ENCODE results near the gene SUMF1.
A peak's percentile ranks its signal among the peaks of the same experiment; 100 is the strongest.

The SUMF1 gene

GRCh38 chr3:4454142-4454541 is 12.9 kb downstream of the SUMF1 start:
- H3K4me3 ChIP-seq (ENCODE audit: low read depth, low read length) = no peak overlapping the region
- no peak overlapping the region for H2BK5ac ChIP-seq (ENCODE audit: low read depth, low read length, poor library complexity)
- H2AFZ ChIP-seq (ENCODE audit: insufficient read depth, low read length, poor library complexity) = no peak overlapping the region
- H2BK12ac ChIP-seq (ENCODE audit: low read length) = no peak overlapping the region
- no peak overlapping the region for H3K14ac ChIP-seq (ENCODE audit: low read length)
- no peak overlapping the region for H4K12ac ChIP-seq (ENCODE audit: low read depth, low read length)
- no peak overlapping the region for H3K9ac ChIP-seq (ENCODE audit: low read length)
- H2AK5ac ChIP-seq (ENCODE audit: low read length) = no peak overlapping the region
- H3K4ac ChIP-seq (ENCODE audit: low read depth, low read length) = no peak overlapping the region
- no peaks in the 10 kb centered on the region for H3K4me1 ChIP-seq (ENCODE audit: control insufficient read depth in 1 of 2, insufficient read depth in 2 of 2, low read length in 2 of 2)
- H3K18ac ChIP-seq (ENCODE audit: low read length) = no peak overlapping the region
- H3K79me1 ChIP-seq (ENCODE audit: low read length) = no peaks in the 10 kb centered on the region
- H3K36me3 ChIP-seq (ENCODE audit: control insufficient read depth in 1 of 2, insufficient read depth in 2 of 2, low read length in 2 of 2) = no peaks in the 10 kb centered on the region
- no peak overlapping the region for H4K91ac ChIP-seq (ENCODE audit: low read depth, low read length)
- no peak overlapping the region for H4K8ac ChIP-seq (ENCODE audit: low read depth, low read length)
- H3K27me3 ChIP-seq (ENCODE audit: insufficient read depth, low read length) = no peaks in the 10 kb centered on the region
- H2BK120ac ChIP-seq (ENCODE audit: insufficient read depth, low read length, poor library complexity) = no peak overlapping the region
- H3K4me2 ChIP-seq (ENCODE audit: low read length) = no peak overlapping the region
- no peak overlapping the region for H3K27ac ChIP-seq (ENCODE audit: low read depth, low read length)
- no peaks in the 10 kb centered on the region for H3K79me2 ChIP-seq (ENCODE audit: control insufficient read depth, insufficient read depth, low read length, poor library complexity)
- no peak for DNase-seq
- no peak overlapping the region for H3K23ac ChIP-seq (ENCODE audit: low read length)
- no peaks in the 10 kb centered on the region for H3K9me3 ChIP-seq (ENCODE audit: insufficient read depth, low read depth, low read length)

GRCh38 chr3:4449043-4449805 is 17.8 kb downstream of the SUMF1 start:
- Histone ChIP-seq H3K4me3 (ENCODE audit: low read depth, low read length) (no peak overlapping the region), H3K23ac (ENCODE audit: low read length) (no peak overlapping the region), H3K4ac (ENCODE audit: low read depth, low read length) (no peak overlapping the region), H2AK5ac (ENCODE audit: low read length) (no peak overlapping the region), H4K12ac (ENCODE audit: low read depth, low read length) (no peak overlapping the region), H3K18ac (ENCODE audit: low read length) (no peak overlapping the region), H2BK120ac (ENCODE audit: insufficient read depth, low read length, poor library complexity) (no peak overlapping the region), H3K4me2 (ENCODE audit: low read length) (no peak overlapping the region), H3K79me1 (ENCODE audit: low read length) (no peaks in the 10 kb centered on the region), H3K27me3 (ENCODE audit: insufficient read depth, low read length) (no peaks in the 10 kb centered on the region), H3K9ac (ENCODE audit: low read length) (no peak overlapping the region), H4K91ac (ENCODE audit: low read depth, low read length) (no peak overlapping the region), H2BK5ac (ENCODE audit: low read depth, low read length, poor library complexity) (no peak overlapping the region), H3K9me3 (ENCODE audit: insufficient read depth, low read depth, low read length) (no peaks in the 10 kb centered on the region), H3K36me3 (ENCODE audit: control insufficient read depth in 1 of 2, insufficient read depth in 2 of 2, low read length in 2 of 2) (no peaks in the 10 kb centered on the region), H2BK12ac (ENCODE audit: low read length) (no peak overlapping the region), H2AFZ (ENCODE audit: insufficient read depth, low read length, poor library complexity) (no peak overlapping the region), H4K8ac (ENCODE audit: low read depth, low read length) (no peak overlapping the region), H3K4me1 (ENCODE audit: control insufficient read depth in 1 of 2, insufficient read depth in 2 of 2, low read length in 2 of 2) (no peaks in the 10 kb centered on the region), H3K79me2 (ENCODE audit: control insufficient read depth, insufficient read depth, low read length, poor library complexity) (no peaks in the 10 kb centered on the region), H3K14ac (ENCODE audit: low read length) (no peak overlapping the region), H3K27ac (ENCODE audit: low read depth, low read length) (no peak overlapping the region)
- no CpG with 5 or more reads among the region's 5 CpGs for WGBS (ENCODE audit: extremely low coverage, insufficient coverage, insufficient read length)
- DNase-seq = no peak

GRCh38 chr3:4448187-4448586 is 18.9 kb downstream of the SUMF1 start:
- Histone ChIP-seq H3K36me3 (ENCODE audit: control insufficient read depth in 1 of 2, insufficient read depth in 2 of 2, low read length in 2 of 2) (no peaks in the 10 kb centered on the region), H3K4me1 (ENCODE audit: control insufficient read depth in 1 of 2, insufficient read depth in 2 of 2, low read length in 2 of 2) (no peaks in the 10 kb centered on the region), H3K4me3 (ENCODE audit: low read depth, low read length) (no peak overlapping the region), H3K9ac (ENCODE audit: low read length) (no peak overlapping the region), H3K4me2 (ENCODE audit: low read length) (no peak overlapping the region), H3K4ac (ENCODE audit: low read depth, low read length) (no peak overlapping the region), H3K79me1 (ENCODE audit: low read length) (no peaks in the 10 kb centered on the region), H4K12ac (ENCODE audit: low read depth, low read length) (no peak overlapping the region), H3K23ac (ENCODE audit: low read length) (no peak overlapping the region), H2BK5ac (ENCODE audit: low read depth, low read length, poor library complexity) (no peak overlapping the region), H3K9me3 (ENCODE audit: insufficient read depth, low read depth, low read length) (no peaks in the 10 kb centered on the region), H4K91ac (ENCODE audit: low read depth, low read length) (no peak overlapping the region), H4K8ac (ENCODE audit: low read depth, low read length) (no peak overlapping the region), H3K14ac (ENCODE audit: low read length) (no peak overlapping the region), H2BK120ac (ENCODE audit: insufficient read depth, low read length, poor library complexity) (no peak overlapping the region), H3K18ac (ENCODE audit: low read length) (no peak overlapping the region), H2BK12ac (ENCODE audit: low read length) (no peak overlapping the region), H3K79me2 (ENCODE audit: control insufficient read depth, insufficient read depth, low read length, poor library complexity) (no peaks in the 10 kb centered on the region), H3K27ac (ENCODE audit: low read depth, low read length) (no peak overlapping the region), H3K27me3 (ENCODE audit: insufficient read depth, low read length) (no peaks in the 10 kb centered on the region), H2AK5ac (ENCODE audit: low read length) (no peak overlapping the region), H2AFZ (ENCODE audit: insufficient read depth, low read length, poor library complexity) (no peak overlapping the region)
- DNase-seq = no peak
- no CpG with 5 or more reads among the region's 6 CpGs for WGBS (ENCODE audit: extremely low coverage, insufficient coverage, insufficient read length)

- H2BK120ac ChIP-seq (ENCODE audit: insufficient read depth, low read length, poor library complexity) = no peak overlapping the region
- no peaks in the 10 kb centered on the region for H3K79me2 ChIP-seq (ENCODE audit: control insufficient read depth, insufficient read depth, low read length, poor library complexity)
- H4K91ac ChIP-seq (ENCODE audit: low read depth, low read length) = no peak overlapping the region
- no peaks in the 10 kb centered on the region for H3K36me3 ChIP-seq (ENCODE audit: control insufficient read depth in 1 of 2, insufficient read depth in 2 of 2, low read length in 2 of 2)
- H2BK12ac ChIP-seq (ENCODE audit: low read length) = no peak overlapping the region
- no peak for DNase-seq
- H3K27ac ChIP-seq (ENCODE audit: low read depth, low read length) = no peak overlapping the region
- H4K12ac ChIP-seq (ENCODE audit: low read depth, low read length) = no peak overlapping the region
- H3K9ac ChIP-seq (ENCODE audit: low read length) = no peak overlapping the region
- H3K9me3 ChIP-seq (ENCODE audit: insufficient read depth, low read depth, low read length) = no peaks in the 10 kb centered on the region
- H3K14ac ChIP-seq (ENCODE audit: low read length) = no peak overlapping the region
- no peak overlapping the region for H3K4me3 ChIP-seq (ENCODE audit: low read depth, low read length)
- WGBS (ENCODE audit: extremely low coverage, insufficient coverage, insufficient read length) = no CpG with 5 or more reads among the region's 3 CpGs
- no peak overlapping the region for H2AFZ ChIP-seq (ENCODE audit: insufficient read depth, low read length, poor library complexity)
- no peak overlapping the region for H3K4ac ChIP-seq (ENCODE audit: low read depth, low read length)
- no peak overlapping the region for H3K4me2 ChIP-seq (ENCODE audit: low read length)
- H2BK5ac ChIP-seq (ENCODE audit: low read depth, low read length, poor library complexity) = no peak overlapping the region
- no peaks in the 10 kb centered on the region for H3K27me3 ChIP-seq (ENCODE audit: insufficient read depth, low read length)
- H3K79me1 ChIP-seq (ENCODE audit: low read length) = no peaks in the 10 kb centered on the region
- no peak overlapping the region for H4K8ac ChIP-seq (ENCODE audit: low read depth, low read length)
- H3K4me1 ChIP-seq (ENCODE audit: control insufficient read depth in 1 of 2, insufficient read depth in 2 of 2, low read length in 2 of 2) = no peaks in the 10 kb centered on the region
- H3K18ac ChIP-seq (ENCODE audit: low read length) = no peak overlapping the region
- no peak overlapping the region for H2AK5ac ChIP-seq (ENCODE audit: low read length)
- peak overlapping the region; percentile 6 for H3K23ac ChIP-seq (ENCODE audit: low read length)
Measured at GRCh38 chr3:4447295-4447999, 19.6 kb downstream of the SUMF1 start.

All from trophoblast cell (in vitro differentiated cells and primary cell).